Measurements from ENCODE around the gene SPINK4. TPM values are rescaled to one million over a fixed set of nuclear protein-coding genes. Genes with fewer than 3 reads are reported as not detected.
A peak's percentile ranks its signal among the peaks of the same experiment; 100 is the strongest.

The SPINK4 gene
- total RNA-seq, 1 donor from 2014 or later = not detected

- Mint-ChIP-seq H3K27me3 (ENCODE audit: unreplicated experiment) (peaks cover 7% of the 10 kb centered on the region), H3K36me3 (ENCODE audit: unreplicated experiment) (peaks cover 4% of the 10 kb centered on the region), H3K27ac (ENCODE audit: unreplicated experiment) (no peak overlapping the region)
These were observed 11.4 kb upstream of the SPINK4 start for GRCh38 chr9:33228606-33229005.

GRCh38 chr9:33229359-33230114, 10.4 kb upstream of the SPINK4 start:
- DNase-seq = no peak
- Mint-ChIP-seq H3K4me1 (ENCODE audit: low read depth, unreplicated experiment) (no peaks in the 10 kb centered on the region), H3K27me3 (ENCODE audit: unreplicated experiment) (peaks cover 7% of the 10 kb centered on the region), H3K36me3 (ENCODE audit: unreplicated experiment) (peaks cover 5% of the 10 kb centered on the region), H3K27ac (ENCODE audit: unreplicated experiment) (no peak overlapping the region), H3K9me3 (ENCODE audit: unreplicated experiment) (peaks cover 5% of the 10 kb centered on the region), H3K4me3 (ENCODE audit: unreplicated experiment) (no peak overlapping the region)
- TF ChIP-seq CTCF (IDR thresholded peaks at IDR 0.05; ENCODE audit: partially characterized antibody, unreplicated experiment) = no peak

More at GRCh38 chr9:33228606-33229005, 11.4 kb upstream of the SPINK4 start:
- Mint-ChIP-seq H3K4me3 (ENCODE audit: unreplicated experiment) (no peak overlapping the region), H3K4me1 (ENCODE audit: low read depth, unreplicated experiment) (no peaks in the 10 kb centered on the region), H3K9me3 (ENCODE audit: unreplicated experiment) (peaks cover 5% of the 10 kb centered on the region)
- no peak for TF ChIP-seq CTCF (IDR thresholded peaks at IDR 0.05; ENCODE audit: partially characterized antibody, unreplicated experiment)
- DNase-seq = no peak

- peaks cover 5% of the 10 kb centered on the region for H3K9me3 Mint-ChIP-seq (ENCODE audit: unreplicated experiment)
- TF ChIP-seq CTCF (IDR thresholded peaks at IDR 0.05; ENCODE audit: partially characterized antibody, unreplicated experiment) = no peak
- H3K27ac Mint-ChIP-seq (ENCODE audit: unreplicated experiment) = no peak overlapping the region
- no peaks in the 10 kb centered on the region for H3K4me1 Mint-ChIP-seq (ENCODE audit: low read depth, unreplicated experiment)
- H3K36me3 Mint-ChIP-seq (ENCODE audit: unreplicated experiment) = peaks cover 9% of the 10 kb centered on the region
- peaks cover 7% of the 10 kb centered on the region for H3K27me3 Mint-ChIP-seq (ENCODE audit: unreplicated experiment)
- DNase-seq = no peak
- H3K4me3 Mint-ChIP-seq (ENCODE audit: unreplicated experiment) = no peak overlapping the region
These were observed 9.0 kb upstream of the SPINK4 start for GRCh38 chr9:33230756-33231622.

GRCh38 chr9:33231623-33231942, 8.4 kb upstream of the SPINK4 start:
- Mint-ChIP-seq H3K36me3 (ENCODE audit: unreplicated experiment) (peaks cover 9% of the 10 kb centered on the region), H3K9me3 (ENCODE audit: unreplicated experiment) (peaks cover 5% of the 10 kb centered on the region), H3K4me1 (ENCODE audit: low read depth, unreplicated experiment) (no peaks in the 10 kb centered on the region), H3K27ac (ENCODE audit: unreplicated experiment) (no peak overlapping the region), H3K4me3 (ENCODE audit: unreplicated experiment) (no peak overlapping the region), H3K27me3 (ENCODE audit: unreplicated experiment) (peaks cover 7% of the 10 kb centered on the region)
- DNase-seq = no peak
- no peak for TF ChIP-seq CTCF (IDR thresholded peaks at IDR 0.05; ENCODE audit: partially characterized antibody, unreplicated experiment)

- no peak overlapping the region for H3K27ac Mint-ChIP-seq (ENCODE audit: unreplicated experiment)
- peaks cover 9% of the 10 kb centered on the region for H3K36me3 Mint-ChIP-seq (ENCODE audit: unreplicated experiment)
- H3K27me3 Mint-ChIP-seq (ENCODE audit: unreplicated experiment) = peaks cover 7% of the 10 kb centered on the region
- no peaks in the 10 kb centered on the region for H3K4me1 Mint-ChIP-seq (ENCODE audit: low read depth, unreplicated experiment)
- DNase-seq = no peak
- TF ChIP-seq CTCF (IDR thresholded peaks at IDR 0.05; ENCODE audit: partially characterized antibody, unreplicated experiment) = no peak
- H3K4me3 Mint-ChIP-seq (ENCODE audit: unreplicated experiment) = peak overlapping the region; percentile 31
- peaks cover 5% of the 10 kb centered on the region for H3K9me3 Mint-ChIP-seq (ENCODE audit: unreplicated experiment)
These were observed 7.2 kb upstream of the SPINK4 start for GRCh38 chr9:33232815-33233214.

Measured in glutamatergic neuron (in vitro differentiated cells).